Left cardiac atrium (tissue), 4 donors: ENCODE results near the gene LMNA. TPM values are rescaled to one million over a fixed set of nuclear protein-coding genes. Genes with fewer than 3 reads are reported as not detected.

Source experiments
- ATAC-seq, 2 donors: fragments of 200-7000 bp; cut with Tn5 transposase; one replicate each; pipeline ENCODE4 v1.9.1; 2020; ENCODE audit warnings: mild to moderate bottlenecking in 2 of 2, moderate library complexity in 2 of 2
- DNase-seq: peaks from one replicate; pipeline ENCODE4 v3.0.0-alpha.2; 2020
- intact Hi-C, 2 donors: fragments of 100-400 bp; cut with DNase I; formaldehyde crosslinking; loops; one replicate each; pipeline versions ENCODE4 v1.14.1 to v1.15.1; 2022 to 2023
- total RNA-seq, 2 donors: library from RNA; stranded (reverse); fragmentation: NEBNext Ultra II Directional; extraction: Animal tissue kit (Norgen Biotek cat#: 25700); gene quantifications; one replicate each; pipeline ENCODE4 v1.2.1, GENCODE V29; 2021
- donor health status: DM: no; HTN: yes; CAD: no.
- donor health status: DM: no; HTN: yes; CAD: no; lungs with severe emphysema.
- donor health status: DM: yes; HTN: yes; CAD: no.
- donor health status: Dilated cardiomyopathy.

Gene LMNA
- total RNA-seq, 2 donors from 2014 or later, result 264 to 384 TPM

GRCh38 chr1:156129687-156130577 lies 15.4 kb downstream of the LMNA start:
- peak; percentile 91 for DNase-seq
- ATAC-seq, result peak; percentile 65 to 68
- intact Hi-C loops, result loop anchor here (1.0 to 2.0 kb wide), 2 partner anchors 33 to 34 kb away; no protein-coding TSS in a partner anchor

- ATAC-seq (no peak), DNase-seq (no peak)
- intact Hi-C loops, result loop anchor here in 1 of 2 donors (1.0 kb wide), 1 partner anchor 34 kb away; no protein-coding TSS in a partner anchor
These were observed 16.0 kb downstream of the LMNA start for GRCh38 chr1:156130578-156130942.

- DNase-seq, result no peak
- no peak for ATAC-seq
- intact Hi-C loops, result no loop called here
These were observed 20.4 kb downstream of the LMNA start for GRCh38 chr1:156134716-156135435.

GRCh38 chr1:156135930-156136871 lies 21.7 kb downstream of the LMNA start:
- intact Hi-C loops, result no loop called here
- DNase-seq, result no peak
- ATAC-seq, result no peak

GRCh38 chr1:156136970-156137483 lies 22.5 kb downstream of the LMNA start:
- DNase-seq (no peak), ATAC-seq (no peak)
- intact Hi-C loops, result no loop called here

GRCh38 chr1:156138458-156138867 lies 24.0 kb downstream of the LMNA start:
- DNase-seq (no peak), ATAC-seq (no peak)
- intact Hi-C loops, result no loop called here

- intact Hi-C loops, result no loop called here
- ATAC-seq (peak; percentile 4 to 45), DNase-seq (no peak)
These were observed 26.6 kb downstream of the LMNA start for GRCh38 chr1:156140879-156141707.

GRCh38 chr1:156143765-156144489 lies 29.4 kb downstream of the LMNA start:
- intact Hi-C loops, result no loop called here
- DNase-seq (no peak), ATAC-seq (no peak)

- ATAC-seq, result no peak
These were observed 30.2 kb downstream of the LMNA start for GRCh38 chr1:156144742-156145141.

GRCh38 chr1:156145650-156146019 lies 31.1 kb downstream of the LMNA start:
- DNase-seq (no peak), ATAC-seq (no peak)
- intact Hi-C loops, result loop anchor here (1.0 to 5.0 kb wide), 2 partner anchors 80 to 82 kb away; no protein-coding TSS in a partner anchor

More at GRCh38 chr1:156144742-156145141, 30.2 kb downstream of the LMNA start:
- DNase-seq, result no peak
- intact Hi-C loops, result loop anchor here in 1 of 2 donors (5.0 kb wide), 1 partner anchor 83 kb away; no protein-coding TSS in a partner anchor

- peak; percentile 75 for DNase-seq
- ATAC-seq, result peak; percentile 21 to 60
- intact Hi-C loops, result loop anchor here (1.0 to 5.0 kb wide), 2 partner anchors 79 to 81 kb away; no protein-coding TSS in a partner anchor
These were observed 31.7 kb downstream of the LMNA start for GRCh38 chr1:156146020-156146768.

- ATAC-seq (peak; percentile 40 to 60), DNase-seq (peak; percentile 67)
- intact Hi-C loops, result loop anchor here (1.0 to 5.0 kb wide), 2 partner anchors 78 to 80 kb away; no protein-coding TSS in a partner anchor
These were observed 32.4 kb downstream of the LMNA start for GRCh38 chr1:156146769-156147405.

- intact Hi-C loops, result loop anchor here in 1 of 2 donors (5.0 kb wide), 1 partner anchor 79 kb away; no protein-coding TSS in a partner anchor
- DNase-seq, result no peak
- no peak for ATAC-seq
These were observed 33.7 kb downstream of the LMNA start for GRCh38 chr1:156148216-156148615.

- intact Hi-C loops, result loop anchor here in 1 of 2 donors (5.0 kb wide), 1 partner anchor 78 kb away; no protein-coding TSS in a partner anchor
- ATAC-seq, result no peak
- DNase-seq, result no peak
These were observed 35.1 kb downstream of the LMNA start for GRCh38 chr1:156149374-156150332.
